GM18907 (cell line): ENCODE results near the gene COMMD6.

Experiments used
- ATAC-seq: cut with Tn5 transposase; IDR thresholded peaks from one replicate; pipeline ENCODE4 v1.9.1; 2021; ENCODE audit warnings: mild to moderate bottlenecking, moderate library complexity; ENCODE audit not compliant: unreplicated experiment

COMMD6 gene

GRCh38 chr13:75485286-75486062, 52.2 kb downstream of the COMMD6 start:
- ATAC-seq, result no peak

DNA sequence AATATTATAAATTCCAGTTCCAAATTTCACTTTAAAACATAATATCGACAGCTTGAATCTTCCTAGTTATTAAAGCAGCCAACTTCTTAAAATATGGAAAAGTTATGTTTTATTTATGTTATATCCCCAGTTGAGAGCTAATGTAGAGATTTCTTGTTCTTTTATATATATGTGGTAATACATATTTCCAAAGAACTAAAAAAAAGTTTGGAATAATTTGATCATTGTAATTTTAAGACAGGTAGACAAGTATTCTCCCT, 54.9 kb downstream of the COMMD6 start:
- ATAC-seq, result no peak

DNA sequence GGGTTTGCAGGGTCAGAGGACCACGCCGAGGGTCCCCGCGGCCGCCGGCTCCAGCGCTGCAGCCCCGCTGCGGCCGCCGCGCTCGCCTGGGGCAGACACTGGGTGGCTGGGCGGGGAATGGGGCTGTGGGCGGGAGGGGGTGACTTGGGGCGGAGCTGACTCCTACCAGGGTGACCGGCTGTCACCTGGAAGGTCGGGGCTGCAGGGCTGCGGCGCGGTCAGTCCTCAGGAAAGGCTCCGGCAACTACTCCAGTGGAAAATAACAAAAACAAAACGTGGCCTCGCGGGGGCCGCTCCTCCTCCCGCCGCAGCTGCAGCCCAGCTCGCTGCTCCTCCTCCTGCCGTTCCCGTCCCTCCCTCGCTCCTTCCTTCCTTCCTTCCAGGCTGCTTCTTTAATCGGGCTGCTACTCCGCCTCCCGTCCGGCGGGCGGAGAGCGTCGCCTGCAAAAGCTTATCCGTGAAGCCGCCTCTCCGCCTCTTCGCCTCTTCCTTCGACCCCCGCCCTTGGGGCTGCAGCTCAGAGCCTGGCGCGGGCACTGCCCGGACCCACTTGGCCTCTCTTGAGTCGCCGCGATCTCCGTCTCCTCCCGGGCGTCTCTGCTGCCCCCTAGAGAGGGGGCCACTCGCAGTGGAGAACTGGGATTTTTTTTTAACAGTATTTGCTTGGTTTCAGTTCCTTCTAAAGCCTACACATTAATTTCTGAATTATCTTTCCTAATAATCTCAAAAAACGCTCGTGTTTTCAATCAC, 55.4 kb downstream of the COMMD6 start, which contains the start of gene TBC1D4:
Gene TBC1D4, minus strand, starts transcription at position 100 of the 750 bp plus-strand sequence. CDS start 402 bp downstream, outside the sequence.
- ATAC-seq, result peak; percentile 82

GRCh38 chr13:75481176-75482069, 56.2 kb downstream of the COMMD6 start:
- ATAC-seq, result peak; percentile 33

DNA sequence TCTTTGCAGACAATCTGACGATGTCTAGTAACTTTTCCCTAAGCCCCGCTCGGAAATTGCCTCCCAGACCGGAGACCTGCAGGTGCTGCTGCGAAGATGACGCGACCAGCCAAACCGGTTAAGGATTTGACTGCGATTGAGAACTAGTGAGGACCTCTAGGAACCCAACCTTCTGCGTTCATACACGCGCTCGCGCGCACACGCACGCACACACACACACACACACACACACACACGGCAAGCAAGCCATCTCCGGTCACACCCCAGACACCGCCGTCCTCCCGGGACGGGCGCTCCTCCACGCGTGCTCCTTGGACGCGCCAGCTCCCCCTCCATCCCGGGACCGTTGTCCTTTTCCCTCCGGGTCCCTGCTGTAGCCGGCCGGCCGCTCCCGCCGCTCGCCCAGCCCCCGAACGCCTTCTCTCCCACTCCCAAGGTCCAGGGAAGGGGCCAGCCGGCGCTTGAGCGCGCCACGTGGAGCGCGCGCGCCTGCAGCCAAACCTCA, 56.9 kb downstream of the COMMD6 start:
- no peak for ATAC-seq

- no peak for ATAC-seq
Measured at GRCh38 chr13:75479102-75479740, 58.4 kb downstream of the COMMD6 start.

DNA sequence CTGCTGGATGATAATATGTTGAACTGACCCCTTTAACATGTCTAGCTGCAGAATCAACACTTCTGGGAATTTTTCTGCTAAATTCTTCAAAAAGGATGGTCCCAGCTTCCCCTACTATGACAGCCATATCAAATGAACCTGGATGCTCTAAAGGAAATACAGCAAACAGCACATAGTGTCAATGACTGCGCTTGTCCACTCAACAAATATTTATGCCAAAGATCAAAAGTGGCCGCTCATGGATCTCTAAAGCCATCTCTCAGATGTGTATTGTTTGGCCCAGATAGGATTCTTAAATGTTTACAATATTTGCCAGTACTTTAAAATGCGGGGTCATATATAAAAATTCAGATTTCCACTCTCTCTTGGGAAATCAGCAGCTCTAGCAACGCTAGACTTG, 59.0 kb downstream of the COMMD6 start:
- ATAC-seq, result no peak
